Neural crest cell (in vitro differentiated cells): ENCODE data around the gene SLFN11. TPM values are rescaled to one million over a fixed set of nuclear protein-coding genes. Genes with fewer than 3 reads are reported as not detected.
"Not testable (repeated sequence)": the region's sequence is repeated elsewhere in the genome, so short reads cannot be mapped to it uniquely, and the experiment has no call there.

Experiments used
- DNase-seq: peaks from one replicate; pipeline ENCODE4 v3.0.0; 2021; ENCODE audit warnings: low read depth, mixed read lengths, low spot score
- H3K27ac Mint-ChIP-seq: one replicate; pipeline ENCODE4 v1.8.0; 2021; ENCODE audit warnings: mild to moderate bottlenecking, mixed read lengths; ENCODE audit not compliant: unreplicated experiment
- H3K27me3 Mint-ChIP-seq: 2 replicates; pipeline ENCODE4 v1.8.0; 2021; ENCODE audit warnings: low read depth, mild to moderate bottlenecking, mixed read lengths
- H3K36me3 Mint-ChIP-seq: 2 replicates; pipeline ENCODE4 v1.8.0; 2021; ENCODE audit warnings: low read depth, mild to moderate bottlenecking, mixed read lengths
- H3K4me1 Mint-ChIP-seq: 2 replicates; pipeline ENCODE4 v1.8.0; 2021; ENCODE audit warnings: mixed read lengths
- H3K4me3 Mint-ChIP-seq: one replicate; pipeline ENCODE4 v1.8.0; 2021; ENCODE audit warnings: mild to moderate bottlenecking, mixed read lengths
- H3K9me3 Mint-ChIP-seq: 2 replicates; pipeline ENCODE4 v1.8.0; 2021; ENCODE audit warnings: mixed read lengths
- total RNA-seq: library from RNA; stranded (reverse); gene quantifications from 2 replicates; pipeline ENCODE4 v1.2.1, GENCODE V29; 2021
- TF ChIP-seq, protein P1 (sequence below): fragments of 200-600 bp; sonication (generic); conservative IDR thresholded peaks from 2 replicates; pipeline ENCODE4 v1.5.0; 2021; ENCODE audit warnings: antibody characterized with exemption, mild to moderate bottlenecking

Gene SLFN11
- total RNA-seq, 1 donor from 2014 or later, result 17.6 TPM

DNA sequence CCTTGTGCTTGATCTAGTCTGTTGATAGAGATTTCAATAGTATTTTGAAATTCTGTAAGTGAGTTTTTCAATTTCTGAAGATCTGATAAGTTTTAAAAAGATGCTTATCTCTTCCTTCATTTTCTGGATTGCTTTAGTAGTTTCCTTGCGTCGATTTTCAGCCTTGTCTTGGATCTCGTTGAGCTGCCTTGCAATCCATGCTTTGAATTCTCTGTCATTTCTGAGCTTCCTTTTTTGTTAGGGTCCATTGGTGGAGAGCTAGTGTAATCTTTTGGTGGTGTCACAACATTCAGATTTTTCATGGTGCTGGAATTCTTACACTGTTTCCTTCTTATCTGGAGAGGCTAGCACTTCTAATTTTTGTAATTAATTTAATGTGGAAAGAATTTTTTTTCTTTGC is 61.1 kb downstream of the SLFN11 start:
- Mint-ChIP-seq H3K27ac (no peak overlapping the region), H3K4me1 (no peaks in the 10 kb centered on the region), H3K36me3 (no peaks in the 10 kb centered on the region), H3K9me3 (no peaks in the 10 kb centered on the region), H3K27me3 (peaks cover 38% of the 10 kb centered on the region), H3K4me3 (no peak overlapping the region)
- DNase-seq, result no peak
- TF ChIP-seq, protein P1, sequence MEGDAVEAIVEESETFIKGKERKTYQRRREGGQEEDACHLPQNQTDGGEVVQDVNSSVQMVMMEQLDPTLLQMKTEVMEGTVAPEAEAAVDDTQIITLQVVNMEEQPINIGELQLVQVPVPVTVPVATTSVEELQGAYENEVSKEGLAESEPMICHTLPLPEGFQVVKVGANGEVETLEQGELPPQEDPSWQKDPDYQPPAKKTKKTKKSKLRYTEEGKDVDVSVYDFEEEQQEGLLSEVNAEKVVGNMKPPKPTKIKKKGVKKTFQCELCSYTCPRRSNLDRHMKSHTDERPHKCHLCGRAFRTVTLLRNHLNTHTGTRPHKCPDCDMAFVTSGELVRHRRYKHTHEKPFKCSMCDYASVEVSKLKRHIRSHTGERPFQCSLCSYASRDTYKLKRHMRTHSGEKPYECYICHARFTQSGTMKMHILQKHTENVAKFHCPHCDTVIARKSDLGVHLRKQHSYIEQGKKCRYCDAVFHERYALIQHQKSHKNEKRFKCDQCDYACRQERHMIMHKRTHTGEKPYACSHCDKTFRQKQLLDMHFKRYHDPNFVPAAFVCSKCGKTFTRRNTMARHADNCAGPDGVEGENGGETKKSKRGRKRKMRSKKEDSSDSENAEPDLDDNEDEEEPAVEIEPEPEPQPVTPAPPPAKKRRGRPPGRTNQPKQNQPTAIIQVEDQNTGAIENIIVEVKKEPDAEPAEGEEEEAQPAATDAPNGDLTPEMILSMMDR, result no peak

DNA sequence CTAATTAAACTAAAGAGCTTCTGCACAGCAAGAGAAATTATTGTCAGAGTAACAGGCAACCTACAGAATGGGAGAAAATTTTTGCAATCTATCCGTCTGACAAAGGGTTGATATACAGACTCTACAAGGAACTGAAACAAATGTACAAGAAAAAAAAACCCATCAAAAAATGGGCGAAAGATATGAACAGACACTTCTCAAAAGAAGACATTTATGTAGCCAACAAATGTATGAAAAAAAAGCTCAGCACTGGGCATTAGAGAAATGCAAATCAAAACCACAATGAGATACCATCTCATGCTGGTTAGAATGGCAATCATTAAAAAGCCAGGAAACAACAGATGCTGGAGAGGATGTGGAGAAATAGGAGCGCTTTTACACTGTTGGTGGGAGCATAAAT is 64.1 kb downstream of the SLFN11 start:
- not testable (repeated sequence) for H3K4me1 Mint-ChIP-seq, H3K27ac Mint-ChIP-seq

More for the DNA sequence above, 64.1 kb downstream of the SLFN11 start:
- H3K27me3 Mint-ChIP-seq, result peaks cover 45% of the 10 kb centered on the region
- DNase-seq, H3K36me3 Mint-ChIP-seq, H3K4me3 Mint-ChIP-seq, H3K9me3 Mint-ChIP-seq: not testable (repeated sequence)

Other genes with a start within 250 kb of the SLFN11 start
- 35.8 and 40.0 TPM in 2 replicates for gene NLE1, start 231.3 kb downstream of the SLFN11 start, total RNA-seq
- not detected in 2 replicates for gene UNC45B, start 225.8 kb downstream of the SLFN11 start, total RNA-seq
- gene SLC35G3, start 179.2 kb downstream of the SLFN11 start, total RNA-seq, result not detected in 2 replicates
- 8.7 and 10.6 TPM in 2 replicates for gene SLFN5, start 130.5 kb downstream of the SLFN11 start, total RNA-seq
- 15.1 and 17.5 TPM in 2 replicates for gene SLFN12, start 58.9 kb upstream of the SLFN11 start, total RNA-seq
- 9.3 and 10.0 TPM in 2 replicates for gene SLFN13, start 75.1 kb upstream of the SLFN11 start, total RNA-seq
- gene SLFN12L, start 164.1 kb upstream of the SLFN11 start, total RNA-seq, result not detected in 2 replicates
- not detected in 2 replicates for gene SLFN14, start 187.2 kb upstream of the SLFN11 start, total RNA-seq
- 4.2 and 5.1 TPM in 2 replicates for gene PEX12, start 204.9 kb upstream of the SLFN11 start, total RNA-seq
- 216 and 228 TPM in 2 replicates for gene AP2B1, start 213.7 kb upstream of the SLFN11 start, total RNA-seq